Measurements from ENCODE around the gene UTP11. TPM values are rescaled to one million over a fixed set of nuclear protein-coding genes. Genes with fewer than 3 reads are reported as not detected.

Gene UTP11
- total and polyA plus RNA-seq, 2 of the 8 experiments (the other 6 are each of a cell fraction or from before 2014, with no cell fraction given) = 19.5 to 60.5 TPM

- TF ChIP-seq RAD21 (IDR thresholded peaks at IDR 0.05 in 1 of 2, conservative IDR thresholded peaks at IDR 0.05 in 1 of 2; ENCODE audit: low read depth in 2 of 2, low read length in 2 of 2) (peak; percentile 49 to 66), POLR2AphosphoS5 (IDR thresholded peaks at IDR 0.05; ENCODE audit: low read depth, low read length) (0 out of 2 replicates have a peak, but pooled peaks have one; percentile 13), MAFK (IDR thresholded peaks at IDR 0.05; ENCODE audit: low read depth, low read length) (peak; percentile 20; the same call in 1 of the 2 replicates), SIX5 (IDR thresholded peaks at IDR 0.05; ENCODE audit: low read depth, low read length) (no peak), SP2 (IDR thresholded peaks at IDR 0.05; ENCODE audit: low read length) (no peak), SP4 (IDR thresholded peaks at IDR 0.05; ENCODE audit: low read length) (no peak), EGR1 (IDR thresholded peaks at IDR 0.05; ENCODE audit: borderline replicate concordance, low read depth, low read length) (no peak)
Measured at GRCh38 chr1:38029081-38029681, 16.6 kb downstream of the UTP11 start (continued).
